GM19438 (cell line): Measurements from ENCODE around the gene NBPF1.
"Not testable (repeated sequence)": the region's sequence is repeated elsewhere in the genome, so short reads cannot be mapped to it uniquely, and the experiment has no call there.

Experiments
- ATAC-seq: cut with Tn5 transposase; IDR thresholded peaks from one replicate; pipeline ENCODE4 v1.9.1; 2021; ENCODE audit warnings: low read depth; ENCODE audit not compliant: unreplicated experiment

The NBPF1 gene

GRCh38 chr1:16623812-16624719, 10.7 kb upstream of the NBPF1 start:
- ATAC-seq: not testable (repeated sequence)

GRCh38 chr1:16623337-16623736, 10.0 kb upstream of the NBPF1 start:
- ATAC-seq: not testable (repeated sequence)

GRCh38 chr1:16621681-16622315, 8.4 kb upstream of the NBPF1 start:
- ATAC-seq: not testable (repeated sequence)

GRCh38 chr1:16621300-16621658, 7.9 kb upstream of the NBPF1 start:
- no peak for ATAC-seq

GRCh38 chr1:16619803-16620501, 6.6 kb upstream of the NBPF1 start:
- not testable (repeated sequence) for ATAC-seq

GRCh38 chr1:16618719-16619118, 5.4 kb upstream of the NBPF1 start:
- no peak for ATAC-seq

GRCh38 chr1:16617778-16618580, 4.6 kb upstream of the NBPF1 start:
- ATAC-seq: no peak

- no peak for ATAC-seq
These were observed 3.8 kb upstream of the NBPF1 start for GRCh38 chr1:16617114-16617631.

GRCh38 chr1:16615253-16616252, 2.2 kb upstream of the NBPF1 start:
- ATAC-seq: no peak

- ATAC-seq: no peak
These were observed 1.2 kb upstream of the NBPF1 start for GRCh38 chr1:16614361-16615252.

- ATAC-seq: no peak
These were observed 812 bp downstream of the NBPF1 start for GRCh38 chr1:16612332-16613172.

- not testable (repeated sequence) for ATAC-seq
These were observed 1.4 kb downstream of the NBPF1 start for GRCh38 chr1:16611981-16612331.

- ATAC-seq: not testable (repeated sequence)
These were observed 2.2 kb downstream of the NBPF1 start for GRCh38 chr1:16611164-16611563.

- ATAC-seq: not testable (repeated sequence)
These were observed 2.8 kb downstream of the NBPF1 start for GRCh38 chr1:16610553-16610952.

- not testable (repeated sequence) for ATAC-seq
These were observed 3.6 kb downstream of the NBPF1 start for GRCh38 chr1:16609761-16610160.

- no peak for ATAC-seq
These were observed 4.4 kb downstream of the NBPF1 start for GRCh38 chr1:16608838-16609560.
